Measurements from ENCODE around the gene RUVBL2.
A peak's percentile ranks its signal among the peaks of the same experiment; 100 is the strongest.
"Not testable (repeated sequence)": the region's sequence is repeated elsewhere in the genome, so short reads cannot be mapped to it uniquely, and the experiment has no call there.

The RUVBL2 gene

GRCh38 chr19:49009828-49010227 lies 16.1 kb downstream of the RUVBL2 start:
- H3K36me3 ChIP-seq (replicated peaks): peaks cover 79% of the 10 kb centered on the region
- no peak for DNase-seq (ENCODE audit: low spot score in 2 of 2)
- H3K4me3 ChIP-seq: no peak overlapping the region
- no peaks in the 10 kb centered on the region for H3K4me1 ChIP-seq
- H3K27me3 ChIP-seq (ENCODE audit: low read depth): no peaks in the 10 kb centered on the region
- H3K9me3 ChIP-seq: no peaks in the 10 kb centered on the region
- in situ Hi-C loops (cut with MboI; ENCODE audit: low sequenced_read_pairs): no loop called here

GRCh38 chr19:49010453-49010852 lies 16.8 kb downstream of the RUVBL2 start:
- H3K36me3 ChIP-seq (replicated peaks): peaks cover 80% of the 10 kb centered on the region
- in situ Hi-C loops (cut with MboI; ENCODE audit: low sequenced_read_pairs): no loop called here
- no peak overlapping the region for H3K4me3 ChIP-seq
- no peaks in the 10 kb centered on the region for H3K27me3 ChIP-seq (ENCODE audit: low read depth)
- no peak for DNase-seq (ENCODE audit: low spot score in 2 of 2)
- H3K9me3 ChIP-seq: no peaks in the 10 kb centered on the region
- H3K4me1 ChIP-seq: no peaks in the 10 kb centered on the region

GRCh38 chr19:49011194-49011593 lies 17.5 kb downstream of the RUVBL2 start:
- H3K9me3 ChIP-seq: no peaks in the 10 kb centered on the region
- in situ Hi-C loops (cut with MboI; ENCODE audit: low sequenced_read_pairs): no loop called here
- no peak overlapping the region for H3K4me3 ChIP-seq
- H3K27me3 ChIP-seq (ENCODE audit: low read depth): no peaks in the 10 kb centered on the region
- H3K36me3 ChIP-seq (replicated peaks): peaks cover 78% of the 10 kb centered on the region
- no peaks in the 10 kb centered on the region for H3K4me1 ChIP-seq
- DNase-seq (ENCODE audit: low spot score in 2 of 2): no peak

- DNase-seq (ENCODE audit: low spot score in 2 of 2): no peak
- H3K9me3 ChIP-seq: no peaks in the 10 kb centered on the region
- no peaks in the 10 kb centered on the region for H3K27me3 ChIP-seq (ENCODE audit: low read depth)
- in situ Hi-C loops (cut with MboI; ENCODE audit: low sequenced_read_pairs): no loop called here
- H3K4me1 ChIP-seq: peaks cover 10% of the 10 kb centered on the region
- no peak overlapping the region for H3K4me3 ChIP-seq
- H3K36me3 ChIP-seq (replicated peaks): peaks cover 61% of the 10 kb centered on the region
Observed at GRCh38 chr19:49014123-49014869, 20.6 kb downstream of the RUVBL2 start.

- Histone ChIP-seq H3K27me3 (ENCODE audit: low read depth) (no peaks in the 10 kb centered on the region), H3K4me1 (peaks cover 10% of the 10 kb centered on the region), H3K4me3 (no peak overlapping the region), H3K9me3 (no peaks in the 10 kb centered on the region), H3K36me3 (replicated peaks) (peaks cover 56% of the 10 kb centered on the region)
- no peak for DNase-seq (ENCODE audit: low spot score in 2 of 2)
- in situ Hi-C loops (cut with MboI; ENCODE audit: low sequenced_read_pairs): no loop called here
Observed at GRCh38 chr19:49014870-49015255, 21.2 kb downstream of the RUVBL2 start.

GRCh38 chr19:49016067-49016839 lies 22.6 kb downstream of the RUVBL2 start:
- Histone ChIP-seq H3K36me3 (replicated peaks) (peaks cover 43% of the 10 kb centered on the region), H3K4me3 (no peak overlapping the region), H3K9me3 (no peaks in the 10 kb centered on the region), H3K4me1 (peaks cover 10% of the 10 kb centered on the region), H3K27me3 (ENCODE audit: low read depth) (no peaks in the 10 kb centered on the region)
- in situ Hi-C loops (cut with MboI; ENCODE audit: low sequenced_read_pairs): no loop called here
- DNase-seq (ENCODE audit: low spot score in 2 of 2): no peak

GRCh38 chr19:49017041-49017665 lies 23.5 kb downstream of the RUVBL2 start, which contains the start of gene LHB:
Gene LHB, minus strand, starts transcription at chr19:49017091. Its CDS starts 10 bp downstream, at chr19:49017081.
- no peak for DNase-seq (ENCODE audit: low spot score in 2 of 2)
- Histone ChIP-seq H3K36me3 (replicated peaks) (peaks cover 34% of the 10 kb centered on the region), H3K27me3 (ENCODE audit: low read depth) (no peaks in the 10 kb centered on the region), H3K4me3 (peak within 1 kb of the TSS; percentile 29), H3K4me1 (peaks cover 10% of the 10 kb centered on the region), H3K9me3 (no peaks in the 10 kb centered on the region)
- in situ Hi-C loops (cut with MboI; ENCODE audit: low sequenced_read_pairs): no loop called here

GRCh38 chr19:49017666-49018351 lies 24.1 kb downstream of the RUVBL2 start:
- Histone ChIP-seq H3K9me3 (no peaks in the 10 kb centered on the region), H3K4me1 (peaks cover 10% of the 10 kb centered on the region), H3K4me3 (peak overlapping the region; percentile 29), H3K36me3 (replicated peaks) (peaks cover 28% of the 10 kb centered on the region), H3K27me3 (ENCODE audit: low read depth) (no peaks in the 10 kb centered on the region)
- peak; percentile 65 to 83 for DNase-seq (ENCODE audit: low spot score in 2 of 2)
- in situ Hi-C loops (cut with MboI; ENCODE audit: low sequenced_read_pairs): no loop called here

GRCh38 chr19:49018388-49019241 lies 24.9 kb downstream of the RUVBL2 start:
- peaks cover 10% of the 10 kb centered on the region for H3K4me1 ChIP-seq
- H3K27me3 ChIP-seq (ENCODE audit: low read depth); H3K9me3 ChIP-seq; in situ Hi-C loops (cut with MboI; ENCODE audit: low sequenced_read_pairs): not testable (repeated sequence)
- peak in 1 of 2 experiments; percentile 26 for DNase-seq (ENCODE audit: low spot score in 2 of 2)
- peaks cover 24% of the 10 kb centered on the region for H3K36me3 ChIP-seq (replicated peaks)
- H3K4me3 ChIP-seq: peak overlapping the region; percentile 33

- Histone ChIP-seq H3K4me3 (peak overlapping the region; percentile 33), H3K4me1 (peaks cover 10% of the 10 kb centered on the region), H3K9me3 (no peaks in the 10 kb centered on the region), H3K27me3 (ENCODE audit: low read depth) (no peaks in the 10 kb centered on the region), H3K36me3 (replicated peaks) (peaks cover 16% of the 10 kb centered on the region)
- DNase-seq (ENCODE audit: low spot score in 2 of 2): peak; percentile 67 to 90
- in situ Hi-C loops (cut with MboI; ENCODE audit: low sequenced_read_pairs): no loop called here
Observed at GRCh38 chr19:49019242-49019932, 25.7 kb downstream of the RUVBL2 start.

- H3K36me3 ChIP-seq (replicated peaks): peaks cover 6% of the 10 kb centered on the region
- H3K4me1 ChIP-seq: peaks cover 10% of the 10 kb centered on the region
- in situ Hi-C loops (cut with MboI; ENCODE audit: low sequenced_read_pairs): no loop called here
- H3K4me3 ChIP-seq: no peak overlapping the region
- no peaks in the 10 kb centered on the region for H3K9me3 ChIP-seq
- DNase-seq (ENCODE audit: low spot score in 2 of 2): peak in 1 of 2 experiments; percentile 41
- H3K27me3 ChIP-seq (ENCODE audit: low read depth): no peaks in the 10 kb centered on the region
Observed at GRCh38 chr19:49020342-49020741, 26.7 kb downstream of the RUVBL2 start.

Measured in HAP-1 (cell line).